Colonic mucosa (tissue), 4 donors: ENCODE results near the gene EXO1. TPM values are rescaled to one million over a fixed set of nuclear protein-coding genes. Genes with fewer than 3 reads are reported as not detected.
"Not testable (repeated sequence)": the region's sequence is repeated elsewhere in the genome, so short reads cannot be mapped to it uniquely, and the experiment has no call there.

Experiments used
- DNase-seq: peaks from one replicate; pipeline ENCODE4 v3.0.0-alpha.2; 2020
- H3K27ac ChIP-seq: fragments of 200-600 bp; one replicate; pipeline ENCODE4 v1.8.0; 2021
- H3K27me3 ChIP-seq: fragments of 200-600 bp; one replicate; pipeline ENCODE4 v1.8.0; 2021
- H3K36me3 ChIP-seq: fragments of 200-600 bp; one replicate; pipeline ENCODE4 v1.8.0; 2021
- H3K4me1 ChIP-seq: fragments of 200-600 bp; one replicate; pipeline ENCODE4 v1.8.0; 2021; ENCODE audit warnings: mild to moderate bottlenecking
- H3K4me3 ChIP-seq: fragments of 200-600 bp; one replicate; pipeline ENCODE4 v1.8.0; 2021
- H3K9ac ChIP-seq, 2 donors: one replicate each; pipeline ENCODE4 v1.7.0; 2013; ENCODE audit warnings: control low read depth in 2 of 2, low read depth in 2 of 2, low read length in 2 of 2
- H3K9me3 ChIP-seq: fragments of 200-600 bp; one replicate; pipeline ENCODE4 v1.8.0; 2021
- CTCF ChIP-seq: fragments of 200-600 bp; IDR thresholded peaks from one replicate; pipeline ENCODE4 v1.8.0; 2022; ENCODE audit warnings: antibody characterized with exemption, mild to moderate bottlenecking
- intact Hi-C: fragments of 100-400 bp; cut with DNase I; formaldehyde crosslinking; loops from one replicate; pipeline ENCODE4 v1.14.1; 2022
- total RNA-seq, 2 donors: library from RNA; stranded (reverse); fragmentation: NEBNext Ultra II Directional in 1 of 2; extraction: Animal tissue kit (Norgen Biotek cat#: 25700) in 1 of 2; gene quantifications; one replicate each; pipeline ENCODE4 v1.2.1, GENCODE V29; 2021
- donor health status: healthy.
- donor health status: DM: no; HTN: no; CAD: no.
- donor health status: DM: no; HTN: no; CAD: no.

Gene EXO1
- total RNA-seq, 2 donors from 2014 or later = 5.1 to 17.6 TPM

DNA sequence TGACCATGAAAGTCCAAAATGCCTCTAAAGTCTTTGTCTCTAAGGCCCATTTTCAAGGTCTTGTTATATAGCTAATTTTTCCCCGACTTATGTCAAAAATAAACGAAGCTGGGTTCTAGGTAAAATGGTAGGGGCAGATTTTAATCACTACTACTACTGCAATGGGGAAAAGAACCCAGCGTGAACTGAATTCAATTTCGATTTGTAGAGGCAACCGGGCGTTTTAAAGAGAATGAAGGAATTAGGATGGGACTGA is 536 bp upstream of the EXO1 start:
- peak overlapping the region; percentile 100 for H3K27ac ChIP-seq
- peak overlapping the region in 1 of 2 donors; percentile 38 for H3K9ac ChIP-seq
- H3K9me3 ChIP-seq = no peaks in the 10 kb centered on the region
- TF ChIP-seq CTCF = no peak
- no peak for DNase-seq
- H3K36me3 ChIP-seq = no peaks in the 10 kb centered on the region
- peak overlapping the region; percentile 76 for H3K4me3 ChIP-seq
- peaks cover 2% of the 10 kb centered on the region for H3K4me1 ChIP-seq
- H3K27me3 ChIP-seq = no peaks in the 10 kb centered on the region
- intact Hi-C loops = loop anchor here (5.0 kb wide), 1 partner anchor 150 kb away; the partner anchor contains the start of gene MAP1LC3C

DNA sequence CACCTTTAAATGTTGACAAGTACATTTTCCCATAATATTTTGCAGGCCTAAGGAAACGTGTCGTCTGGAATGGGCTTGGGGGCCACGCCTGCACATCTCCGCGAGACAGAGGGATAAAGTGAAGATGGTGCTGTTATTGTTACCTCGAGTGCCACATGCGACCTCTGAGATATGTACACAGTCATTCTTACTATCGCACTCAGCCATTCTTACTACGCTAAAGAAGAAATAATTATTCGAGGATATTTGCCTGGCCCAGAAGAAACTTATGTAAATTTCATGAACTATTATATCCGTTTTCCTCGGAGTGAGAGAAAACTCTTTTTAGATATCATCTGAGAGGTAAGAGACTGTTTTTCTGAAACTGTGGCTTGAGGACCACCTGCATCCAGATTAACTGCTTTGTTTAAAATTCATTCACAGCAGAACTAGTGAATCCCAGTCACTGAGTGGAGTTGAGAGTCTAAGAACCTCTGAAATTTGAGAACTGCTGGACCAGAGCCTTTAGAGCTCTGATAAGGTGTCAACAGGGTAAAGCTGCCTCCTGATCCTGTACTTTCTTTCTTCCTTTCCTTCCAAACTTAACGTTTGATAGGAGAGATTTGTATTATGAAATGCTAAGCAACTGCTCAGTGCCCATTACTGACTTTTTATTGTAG is 811 bp downstream of the EXO1 start:
- Histone ChIP-seq H3K9me3 (no peaks in the 10 kb centered on the region), H3K36me3 (no peaks in the 10 kb centered on the region), H3K4me1 (peaks cover 2% of the 10 kb centered on the region), H3K9ac (peak overlapping the region in 1 of 2 donors; percentile 38), H3K27me3 (no peaks in the 10 kb centered on the region), H3K27ac (no peak overlapping the region), H3K4me3 (peak overlapping the region; percentile 76)
- TF ChIP-seq CTCF = no peak
- no peak for DNase-seq
- intact Hi-C loops = loop anchor here (5.0 kb wide), 1 partner anchor 148 kb away; the partner anchor contains the start of gene MAP1LC3C

GRCh38 chr1:241849345-241849695 is 1.3 kb downstream of the EXO1 start:
- intact Hi-C loops = loop anchor here (5.0 kb wide), 1 partner anchor 148 kb away; the partner anchor contains the start of gene MAP1LC3C
- Histone ChIP-seq H3K27ac (no peak overlapping the region), H3K9ac (no peak overlapping the region), H3K27me3 (no peaks in the 10 kb centered on the region), H3K4me1 (peaks cover 2% of the 10 kb centered on the region), H3K9me3 (no peaks in the 10 kb centered on the region), H3K36me3 (no peaks in the 10 kb centered on the region), H3K4me3 (no peak overlapping the region)
- no peak for DNase-seq
- no peak for TF ChIP-seq CTCF

- H3K27me3 ChIP-seq, H3K9ac ChIP-seq, DNase-seq, H3K27ac ChIP-seq, H3K36me3 ChIP-seq, intact Hi-C loops, H3K9me3 ChIP-seq, H3K4me1 ChIP-seq, H3K4me3 ChIP-seq: not testable (repeated sequence)
These were observed 7.6 kb downstream of the EXO1 start for GRCh38 chr1:241855545-241856140.

DNA sequence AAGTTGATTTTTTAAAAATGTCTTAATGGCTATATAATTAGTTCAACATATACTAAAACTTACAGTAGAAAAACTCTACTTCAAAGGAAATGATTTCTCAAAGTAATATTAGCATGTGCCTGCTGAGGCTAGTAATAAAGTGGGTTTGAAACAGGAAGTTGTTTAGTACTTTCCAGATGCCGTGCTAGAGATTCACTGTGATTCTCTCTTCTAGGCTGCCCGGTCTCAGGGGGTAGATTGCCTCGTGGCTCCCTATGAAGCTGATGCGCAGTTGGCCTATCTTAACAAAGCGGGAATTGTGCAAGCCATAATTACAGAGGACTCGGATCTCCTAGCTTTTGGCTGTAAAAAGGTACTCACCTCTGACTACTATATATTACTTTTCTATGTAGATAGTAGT is 9.1 kb downstream of the EXO1 start:
- Histone ChIP-seq H3K9ac (no peak overlapping the region), H3K9me3 (no peaks in the 10 kb centered on the region), H3K4me3 (no peak overlapping the region), H3K36me3 (no peaks in the 10 kb centered on the region), H3K4me1 (no peaks in the 10 kb centered on the region), H3K27me3 (no peaks in the 10 kb centered on the region), H3K27ac (no peak overlapping the region)
- no peak for DNase-seq
- intact Hi-C loops = no loop called here
- TF ChIP-seq CTCF = no peak

DNA sequence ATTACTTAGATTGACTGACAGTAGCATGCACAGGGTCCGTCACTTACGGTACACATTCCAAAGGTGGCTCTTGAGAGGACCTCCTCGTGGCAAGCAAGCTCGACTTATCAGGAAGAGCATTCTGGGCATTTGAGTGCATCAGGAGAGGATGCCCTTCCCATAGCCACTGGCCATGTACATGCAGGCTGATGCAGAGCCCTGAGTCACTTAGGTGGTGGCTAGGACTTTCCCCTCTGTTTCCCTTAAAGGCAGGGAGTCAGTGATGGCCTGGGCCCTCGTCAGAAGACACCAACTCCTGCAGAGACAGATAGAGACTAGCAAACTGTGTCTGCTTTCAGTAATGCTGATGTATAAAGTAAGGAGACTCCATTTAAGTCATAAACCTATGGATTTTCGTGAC is 12.9 kb downstream of the EXO1 start:
- H3K9ac ChIP-seq = no peak overlapping the region
- H3K27me3 ChIP-seq = no peaks in the 10 kb centered on the region
- no peaks in the 10 kb centered on the region for H3K9me3 ChIP-seq
- no peak for DNase-seq
- no peak for TF ChIP-seq CTCF
- H3K4me3 ChIP-seq = no peak overlapping the region
- intact Hi-C loops = no loop called here
- no peak overlapping the region for H3K27ac ChIP-seq
- H3K36me3 ChIP-seq = no peaks in the 10 kb centered on the region
- H3K4me1 ChIP-seq = no peaks in the 10 kb centered on the region
